Measurements from ENCODE around the gene LGALSL.
"Not testable (repeated sequence)": the region's sequence is repeated elsewhere in the genome, so short reads cannot be mapped to it uniquely, and the experiment has no call there.

The LGALSL gene

GRCh38 chr2:64442801-64443429 lies 11.0 kb upstream of the LGALSL start:
- no peak for DNase-seq (ENCODE audit: low spot score)

GRCh38 chr2:64445970-64446369 lies 8.0 kb upstream of the LGALSL start:
- DNase-seq (ENCODE audit: low spot score) = not testable (repeated sequence)

- DNase-seq (ENCODE audit: low spot score) = no peak
These were observed 6.5 kb upstream of the LGALSL start for GRCh38 chr2:64447317-64448040.

GRCh38 chr2:64448041-64448426 lies 5.9 kb upstream of the LGALSL start:
- no peak for DNase-seq (ENCODE audit: low spot score)

- no peak for DNase-seq (ENCODE audit: low spot score)
These were observed 2.9 kb upstream of the LGALSL start for GRCh38 chr2:64451051-64451450.

- peak; percentile 77 for DNase-seq (ENCODE audit: low spot score)
These were observed 697 bp downstream of the LGALSL start for GRCh38 chr2:64454386-64455332.

GRCh38 chr2:64455545-64455944 lies 1.6 kb downstream of the LGALSL start:
- DNase-seq (ENCODE audit: low spot score) = no peak

GRCh38 chr2:64456293-64456692 lies 2.3 kb downstream of the LGALSL start:
- no peak for DNase-seq (ENCODE audit: low spot score)

- DNase-seq (ENCODE audit: low spot score) = no peak
These were observed 3.6 kb downstream of the LGALSL start for GRCh38 chr2:64457524-64457923.

GRCh38 chr2:64459575-64459974 lies 5.6 kb downstream of the LGALSL start:
- no peak for DNase-seq (ENCODE audit: low spot score)

GRCh38 chr2:64460330-64460729 lies 6.4 kb downstream of the LGALSL start:
- DNase-seq (ENCODE audit: low spot score) = no peak

GRCh38 chr2:64461271-64462058 lies 7.5 kb downstream of the LGALSL start:
- DNase-seq (ENCODE audit: low spot score) = no peak

GRCh38 chr2:64462171-64462570 lies 8.2 kb downstream of the LGALSL start:
- no peak for DNase-seq (ENCODE audit: low spot score)

- peak; percentile 58 for DNase-seq (ENCODE audit: low spot score)
These were observed 9.2 kb downstream of the LGALSL start for GRCh38 chr2:64462940-64463700.

- DNase-seq (ENCODE audit: low spot score) = peak; percentile 72
These were observed 9.8 kb downstream of the LGALSL start for GRCh38 chr2:64463781-64464180.

GRCh38 chr2:64466478-64467085 lies 12.6 kb downstream of the LGALSL start:
- DNase-seq (ENCODE audit: low spot score) = no peak

- no peak for DNase-seq (ENCODE audit: low spot score)
These were observed 13.3 kb downstream of the LGALSL start for GRCh38 chr2:64467096-64467843.

- DNase-seq (ENCODE audit: low spot score) = no peak
These were observed 15.3 kb downstream of the LGALSL start for GRCh38 chr2:64469261-64469660.

GRCh38 chr2:64470071-64470470 lies 16.1 kb downstream of the LGALSL start:
- DNase-seq (ENCODE audit: low spot score) = no peak

GRCh38 chr2:64470766-64471295 lies 16.9 kb downstream of the LGALSL start:
- DNase-seq (ENCODE audit: low spot score) = no peak
